NCI-H2171 (cell line): ENCODE measurements around the gene CRYBA4.
A peak's percentile ranks its signal among the peaks of the same experiment; 100 is the strongest.

Experiments used
- DNase-seq: peaks from one replicate; lab custom pipeline; 2025; lab: John Stamatoyannopoulos, UW

Gene CRYBA4

GRCh38 chr22:26624803-26625202 lies 3.0 kb downstream of the CRYBA4 start:
- DNase-seq = no peak

GRCh38 chr22:26629988-26630761 lies 8.4 kb downstream of the CRYBA4 start:
- no peak for DNase-seq

GRCh38 chr22:26631282-26631681 lies 9.5 kb downstream of the CRYBA4 start:
- no peak for DNase-seq

GRCh38 chr22:26632422-26633155 lies 10.8 kb downstream of the CRYBA4 start:
- DNase-seq = no peak

GRCh38 chr22:26634189-26634588 lies 12.4 kb downstream of the CRYBA4 start:
- DNase-seq = no peak

GRCh38 chr22:26635117-26635516 lies 13.4 kb downstream of the CRYBA4 start:
- no peak for DNase-seq

- DNase-seq = no peak
These were observed 14.5 kb downstream of the CRYBA4 start for GRCh38 chr22:26636296-26636695.

GRCh38 chr22:26642465-26643417 lies 21.0 kb downstream of the CRYBA4 start:
- no peak for DNase-seq

GRCh38 chr22:26643418-26644100 lies 21.8 kb downstream of the CRYBA4 start:
- no peak for DNase-seq

GRCh38 chr22:26646158-26646557 lies 24.4 kb downstream of the CRYBA4 start:
- no peak for DNase-seq

- peak; percentile 76 for DNase-seq
These were observed 26.3 kb downstream of the CRYBA4 start for GRCh38 chr22:26648011-26648497.

GRCh38 chr22:26648528-26649388 lies 27.0 kb downstream of the CRYBA4 start:
- DNase-seq = no peak

GRCh38 chr22:26650722-26651421 lies 29.1 kb downstream of the CRYBA4 start:
- DNase-seq = no peak

- no peak for DNase-seq
These were observed 30.1 kb downstream of the CRYBA4 start for GRCh38 chr22:26651815-26652214.

GRCh38 chr22:26656891-26657851 lies 35.4 kb downstream of the CRYBA4 start, which contains the start of gene MIAT:
Gene MIAT (plus strand): TSS chr22:26657588.
- peak; percentile 51 for DNase-seq

GRCh38 chr22:26658161-26658560 lies 36.4 kb downstream of the CRYBA4 start:
- no peak for DNase-seq

GRCh38 chr22:26658671-26659478 lies 37.1 kb downstream of the CRYBA4 start:
- peak; percentile 94 for DNase-seq

GRCh38 chr22:26660356-26660755 lies 38.6 kb downstream of the CRYBA4 start:
- no peak for DNase-seq
